ENCODE results near the gene PCMTD2. TPM values are rescaled to one million over a fixed set of nuclear protein-coding genes. Genes with fewer than 3 reads are reported as not detected.

The PCMTD2 gene
- total RNA-seq, 1 donor from 2014 or later = 105 TPM

GRCh38 chr20:64212755-64213154, 42.8 kb upstream of the PCMTD2 start:
- H3K27ac ChIP-seq = no peak overlapping the region
- no peaks in the 10 kb centered on the region for H3K9me3 ChIP-seq (ENCODE audit: low read depth)
- no peaks in the 10 kb centered on the region for H3F3A ChIP-seq (ENCODE audit: low read depth)
- H2AFZ ChIP-seq (replicated peaks) = no peak overlapping the region
- no peak overlapping the region for H3K9ac ChIP-seq
- no peak overlapping the region for H3K4me2 ChIP-seq
- no peaks in the 10 kb centered on the region for H3K27me3 ChIP-seq
- no peak overlapping the region for H3K4me3 ChIP-seq
- no peak for TF ChIP-seq EZH2 (IDR thresholded peaks at IDR 0.05)
- TF ChIP-seq CTCF (IDR thresholded peaks at IDR 0.05) = no peak
- no peak for TF ChIP-seq EZH2phosphoT487 (IDR thresholded peaks at IDR 0.05)
- no peaks in the 10 kb centered on the region for H3K4me1 ChIP-seq
- Mint-ChIP-seq H3K9me3 (no peaks in the 10 kb centered on the region), H3K27ac (no peak overlapping the region), H3K4me3 (no peak overlapping the region), H3K36me3 (no peaks in the 10 kb centered on the region), H3K27me3 (ENCODE audit: insufficient read depth, low read depth) (peaks cover 2% of the 10 kb centered on the region), H3K4me1 (peaks cover 13% of the 10 kb centered on the region)
- H3K79me2 ChIP-seq (ENCODE audit: low read depth) = no peaks in the 10 kb centered on the region
- DNase-seq (ENCODE audit: low spot score) = no peak
- no peaks in the 10 kb centered on the region for H3K36me3 ChIP-seq
- H4K20me1 ChIP-seq (ENCODE audit: low read depth) = no peaks in the 10 kb centered on the region

- TF ChIP-seq EZH2phosphoT487 (IDR thresholded peaks at IDR 0.05) (no peak), EZH2 (IDR thresholded peaks at IDR 0.05) (no peak), CTCF (IDR thresholded peaks at IDR 0.05) (no peak)
- no peak overlapping the region for H3K4me2 ChIP-seq
- no peak overlapping the region for H3K27ac ChIP-seq
- H2AFZ ChIP-seq (replicated peaks) = no peak overlapping the region
- peak overlapping the region; percentile 58 for H3K27ac Mint-ChIP-seq
- no peaks in the 10 kb centered on the region for H3K27me3 ChIP-seq
- H3K79me2 ChIP-seq (ENCODE audit: low read depth) = no peaks in the 10 kb centered on the region
- DNase-seq (ENCODE audit: low spot score) = no peak
- H3K36me3 ChIP-seq = no peaks in the 10 kb centered on the region
- H3K4me1 ChIP-seq = no peaks in the 10 kb centered on the region
- no peaks in the 10 kb centered on the region for H3K9me3 Mint-ChIP-seq
- H4K20me1 ChIP-seq (ENCODE audit: low read depth) = no peaks in the 10 kb centered on the region
- H3K9ac ChIP-seq = no peak overlapping the region
- H3K4me3 Mint-ChIP-seq = no peak overlapping the region
- no peaks in the 10 kb centered on the region for H3K9me3 ChIP-seq (ENCODE audit: low read depth)
- no peaks in the 10 kb centered on the region for H3K36me3 Mint-ChIP-seq
- peaks cover 13% of the 10 kb centered on the region for H3K4me1 Mint-ChIP-seq
- no peaks in the 10 kb centered on the region for H3K27me3 Mint-ChIP-seq (ENCODE audit: insufficient read depth, low read depth)
- no peaks in the 10 kb centered on the region for H3F3A ChIP-seq (ENCODE audit: low read depth)
- no peak overlapping the region for H3K4me3 ChIP-seq
These were observed 41.4 kb upstream of the PCMTD2 start for GRCh38 chr20:64214113-64214512.

- Histone ChIP-seq H3K9me3 (ENCODE audit: low read depth) (no peaks in the 10 kb centered on the region), H3K4me1 (no peaks in the 10 kb centered on the region), H3K79me2 (ENCODE audit: low read depth) (no peaks in the 10 kb centered on the region), H3K4me2 (no peak overlapping the region), H3K9ac (peak overlapping the region; percentile 27), H3F3A (ENCODE audit: low read depth) (no peaks in the 10 kb centered on the region), H3K27me3 (no peaks in the 10 kb centered on the region), H3K36me3 (no peaks in the 10 kb centered on the region), H2AFZ (replicated peaks) (no peak overlapping the region), H3K27ac (no peak overlapping the region), H4K20me1 (ENCODE audit: low read depth) (no peaks in the 10 kb centered on the region), H3K4me3 (no peak overlapping the region)
- Mint-ChIP-seq H3K27me3 (ENCODE audit: insufficient read depth, low read depth) (peaks cover 3% of the 10 kb centered on the region), H3K27ac (no peak overlapping the region), H3K4me1 (peaks cover 15% of the 10 kb centered on the region), H3K36me3 (no peaks in the 10 kb centered on the region), H3K4me3 (no peak overlapping the region), H3K9me3 (no peaks in the 10 kb centered on the region)
- TF ChIP-seq EZH2 (IDR thresholded peaks at IDR 0.05) (no peak), CTCF (IDR thresholded peaks at IDR 0.05) (no peak), EZH2phosphoT487 (IDR thresholded peaks at IDR 0.05) (no peak)
- no peak for DNase-seq (ENCODE audit: low spot score)
These were observed 40.6 kb upstream of the PCMTD2 start for GRCh38 chr20:64214952-64215351.
